ENCODE measurements around the gene RFXANK.

- no peak for TF ChIP-seq CTCF (IDR thresholded peaks at IDR 0.05; ENCODE audit: poor library complexity)
- no peak for TF ChIP-seq EZH2 (IDR thresholded peaks at IDR 0.05; ENCODE audit: borderline replicate concordance)
- TF ChIP-seq EZH2phosphoT487 (IDR thresholded peaks at IDR 0.05; ENCODE audit: low read depth, severe bottlenecking, unreplicated experiment) = no peak
Observed at GRCh38 chr19:19206938-19207337, 14.9 kb downstream of the RFXANK start.
